ENCODE data around the gene STOML1.
A peak's percentile ranks its signal among the peaks of the same experiment; 100 is the strongest.

The STOML1 gene

GRCh38 chr15:73950831-73951561, 41.1 kb downstream of the STOML1 start:
- DNase-seq (ENCODE audit: low read depth) = peak; percentile 77
- H3K4me3 ChIP-seq (ENCODE audit: low read depth, low read length) = no peak overlapping the region
- TF ChIP-seq, protein P1, sequence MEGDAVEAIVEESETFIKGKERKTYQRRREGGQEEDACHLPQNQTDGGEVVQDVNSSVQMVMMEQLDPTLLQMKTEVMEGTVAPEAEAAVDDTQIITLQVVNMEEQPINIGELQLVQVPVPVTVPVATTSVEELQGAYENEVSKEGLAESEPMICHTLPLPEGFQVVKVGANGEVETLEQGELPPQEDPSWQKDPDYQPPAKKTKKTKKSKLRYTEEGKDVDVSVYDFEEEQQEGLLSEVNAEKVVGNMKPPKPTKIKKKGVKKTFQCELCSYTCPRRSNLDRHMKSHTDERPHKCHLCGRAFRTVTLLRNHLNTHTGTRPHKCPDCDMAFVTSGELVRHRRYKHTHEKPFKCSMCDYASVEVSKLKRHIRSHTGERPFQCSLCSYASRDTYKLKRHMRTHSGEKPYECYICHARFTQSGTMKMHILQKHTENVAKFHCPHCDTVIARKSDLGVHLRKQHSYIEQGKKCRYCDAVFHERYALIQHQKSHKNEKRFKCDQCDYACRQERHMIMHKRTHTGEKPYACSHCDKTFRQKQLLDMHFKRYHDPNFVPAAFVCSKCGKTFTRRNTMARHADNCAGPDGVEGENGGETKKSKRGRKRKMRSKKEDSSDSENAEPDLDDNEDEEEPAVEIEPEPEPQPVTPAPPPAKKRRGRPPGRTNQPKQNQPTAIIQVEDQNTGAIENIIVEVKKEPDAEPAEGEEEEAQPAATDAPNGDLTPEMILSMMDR (IDR thresholded peaks at IDR 0.05; ENCODE audit: insufficient read depth, low read depth, low read length, missing control alignments) = peak; percentile 70

DNA sequence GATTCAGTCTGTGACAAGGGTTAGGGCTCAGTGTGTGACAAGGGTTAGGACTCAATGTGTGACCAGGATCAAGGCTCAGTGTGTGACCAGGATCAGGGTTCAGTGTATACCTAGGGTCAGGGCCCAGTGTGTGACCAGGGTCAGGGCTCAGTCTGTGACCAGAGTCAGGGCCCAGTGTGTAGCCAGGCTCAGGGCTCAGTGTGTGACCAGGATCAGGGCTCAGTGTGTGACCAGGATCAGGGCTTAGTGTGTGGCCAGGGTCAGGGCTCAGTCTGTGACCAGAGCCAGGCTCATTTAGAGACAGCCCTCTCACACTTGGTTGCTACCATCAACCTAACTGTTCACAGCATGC, 41.6 kb downstream of the STOML1 start:
- H3K4me3 ChIP-seq (ENCODE audit: low read depth, low read length) = no peak overlapping the region
- TF ChIP-seq, protein P1 (IDR thresholded peaks at IDR 0.05; ENCODE audit: insufficient read depth, low read depth, low read length, missing control alignments) = no peak
- DNase-seq (ENCODE audit: low read depth) = no peak

- TF ChIP-seq, protein P1 (IDR thresholded peaks at IDR 0.05; ENCODE audit: insufficient read depth, low read depth, low read length, missing control alignments) = no peak
- H3K4me3 ChIP-seq (ENCODE audit: low read depth, low read length) = no peak overlapping the region
- no peak for DNase-seq (ENCODE audit: low read depth)
These were observed 42.6 kb downstream of the STOML1 start for GRCh38 chr15:73949496-73949895.

DNA sequence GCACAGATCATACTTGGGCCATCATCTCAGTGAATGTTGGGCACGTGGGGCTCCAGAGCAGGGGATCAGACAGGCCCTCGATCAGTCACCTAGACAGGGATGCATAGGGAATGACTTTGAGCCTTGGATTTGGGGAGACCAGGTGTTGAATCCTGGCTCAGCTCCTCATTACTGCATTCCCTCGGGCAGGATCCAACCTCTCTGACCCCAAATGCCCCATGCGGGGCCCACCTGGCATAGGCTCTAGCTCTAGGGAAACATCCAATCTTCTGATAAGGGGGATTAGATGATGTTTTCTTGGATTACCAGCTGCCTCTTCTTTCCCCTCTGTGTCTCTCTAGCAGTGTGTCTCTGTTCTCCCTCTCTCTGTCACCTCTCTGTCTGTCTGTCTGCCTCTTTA, 43.1 kb downstream of the STOML1 start:
- TF ChIP-seq, protein P1 (IDR thresholded peaks at IDR 0.05; ENCODE audit: insufficient read depth, low read depth, low read length, missing control alignments) = no peak
- no peak for DNase-seq (ENCODE audit: low read depth)
- H3K4me3 ChIP-seq (ENCODE audit: low read depth, low read length) = no peak overlapping the region

GRCh38 chr15:73948396-73948795, 43.7 kb downstream of the STOML1 start:
- no peak overlapping the region for H3K4me3 ChIP-seq (ENCODE audit: low read depth, low read length)
- no peak for DNase-seq (ENCODE audit: low read depth)
- TF ChIP-seq, protein P1 (IDR thresholded peaks at IDR 0.05; ENCODE audit: insufficient read depth, low read depth, low read length, missing control alignments) = no peak

DNA sequence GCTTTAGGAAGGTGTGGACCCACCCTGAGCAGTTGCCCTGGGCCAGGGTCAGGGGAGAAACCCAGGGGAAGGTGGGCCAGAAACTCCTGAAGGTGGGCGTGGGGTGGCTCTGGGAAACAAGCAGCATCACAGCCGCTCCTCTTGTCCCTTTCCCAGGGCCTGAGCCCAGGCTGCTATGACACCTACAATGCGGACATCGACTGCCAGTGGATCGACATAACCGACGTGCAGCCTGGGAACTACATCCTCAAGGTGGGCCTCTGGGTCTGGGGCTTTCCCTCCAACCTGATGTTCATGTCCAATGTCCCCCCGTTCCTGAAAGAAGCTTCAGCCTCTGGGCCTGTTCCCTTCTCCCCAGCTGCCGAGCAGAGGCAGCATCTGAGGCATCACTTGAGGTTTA, 44.4 kb downstream of the STOML1 start:
- DNase-seq (ENCODE audit: low read depth) = no peak
- H3K4me3 ChIP-seq (ENCODE audit: low read depth, low read length) = no peak overlapping the region
- TF ChIP-seq, protein P1 (IDR thresholded peaks at IDR 0.05; ENCODE audit: insufficient read depth, low read depth, low read length, missing control alignments) = no peak

DNA sequence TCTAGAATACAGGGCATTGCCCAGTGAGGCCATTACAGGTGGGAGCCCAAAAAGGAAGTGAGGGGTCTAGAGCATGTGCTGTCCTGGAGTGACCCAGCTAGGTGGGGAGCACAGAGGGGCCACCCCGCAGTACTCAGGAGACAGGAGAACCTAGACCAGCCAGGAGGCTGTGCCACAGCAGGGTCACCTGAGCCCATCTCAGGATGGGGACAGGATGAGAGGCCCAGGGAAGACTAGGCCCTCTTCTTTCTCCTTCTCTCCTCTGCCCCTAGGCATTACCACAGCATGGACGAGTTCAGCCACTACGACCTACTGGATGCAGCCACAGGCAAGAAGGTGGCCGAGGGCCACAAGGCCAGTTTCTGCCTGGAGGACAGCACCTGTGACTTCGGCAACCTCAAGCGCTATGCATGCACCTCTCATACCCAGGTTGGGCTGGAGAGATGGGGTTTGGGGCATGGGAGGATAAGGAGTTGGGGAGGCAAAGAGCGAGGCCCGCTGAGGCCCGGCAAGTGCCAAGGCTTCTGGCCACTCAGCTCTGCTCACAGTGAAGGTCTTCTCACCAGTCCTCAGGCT, 45.2 kb downstream of the STOML1 start:
- TF ChIP-seq, protein P1 (IDR thresholded peaks at IDR 0.05; ENCODE audit: insufficient read depth, low read depth, low read length, missing control alignments) = no peak
- no peak overlapping the region for H3K4me3 ChIP-seq (ENCODE audit: low read depth, low read length)
- no peak for DNase-seq (ENCODE audit: low read depth)
